ENCODE measurements around the gene EDEM3.

GRCh38 chr1:184804220-184804619 lies 49.6 kb upstream of the EDEM3 start:
- TF ChIP-seq EZH2 (IDR thresholded peaks at IDR 0.05): no peak
- TF ChIP-seq POLR2AphosphoS5 (IDR thresholded peaks at IDR 0.05; ENCODE audit: borderline replicate concordance, low read depth, low read length): no peak

All from SK-N-MC (cell line).